SH-SY5Y (cell line): Measurements from ENCODE around the gene CD2.

Experiments
- GATA2 ChIP-seq: IDR thresholded peaks from 2 replicates; pipeline ENCODE4 v1.6.1; 2011; ENCODE audit warnings: mild to moderate bottlenecking, low read depth, low read length
- GATA3 ChIP-seq: IDR thresholded peaks from 2 replicates; pipeline ENCODE4 v1.6.1; 2011; ENCODE audit warnings: low read depth, mild to moderate bottlenecking, low read length, moderate library complexity

GRCh38 chr1:116748272-116748671, 6.0 kb upstream of the CD2 start:
- TF ChIP-seq GATA3, result no peak
- TF ChIP-seq GATA2, result no peak
